IMR-90 (cell line): ENCODE results near the gene LHFPL6. TPM values are rescaled to one million over a fixed set of nuclear protein-coding genes. Genes with fewer than 3 reads are reported as not detected.

Experiments
- ATAC-seq: fragments of 200-7000 bp; cut with Tn5 transposase; 2 replicates; pipeline ENCODE4 v1.9.1; 2020; ENCODE audit warnings: low read depth, mild to moderate bottlenecking, moderate library complexity
- BruUV-seq: library from RNA; stranded (reverse); fragments of 400-500 nt; replicated peaks from 2 replicates; lab custom pipeline; 2021; lab: Mats Ljungman, UMichigan
- CTCF ChIA-PET: fragments of 300-600 bp; formaldehyde crosslinking; extraction: SDS; loops from one replicate; lab custom pipeline; 2021; ENCODE audit warnings: antibody characterized with exemption; lab: Yijun Ruan, JAX
- POLR2A ChIA-PET: fragments of 300-600 bp; sonication (Branson Sonifier 250); formaldehyde crosslinking; loops from one replicate; lab custom pipeline; 2022; ENCODE audit warnings: antibody characterized with exemption; ENCODE audit not compliant: unreplicated experiment; lab: Charles Lee
- DNase-seq: peaks from one replicate; pipeline ENCODE4 v3.0.0; 2013
- H2AFZ ChIP-seq: replicated peaks from 2 replicates; pipeline ENCODE3; 2013; ENCODE audit warnings: low read length, mild to moderate bottlenecking; ENCODE audit not compliant: poor library complexity
- H2AK5ac ChIP-seq: 2 replicates; pipeline ENCODE4 v1.6.1; 2013; ENCODE audit warnings: low read depth, low read length, inconsistent platforms
- H2AK9ac ChIP-seq: replicated peaks from 2 replicates; pipeline ENCODE3; 2013; ENCODE audit warnings: mild to moderate bottlenecking, low read depth, low read length, moderate library complexity; ENCODE audit not compliant: poor library complexity
- H2BK120ac ChIP-seq: 2 replicates; pipeline ENCODE4 v1.6.1; 2013; ENCODE audit warnings: low read depth, low read length, inconsistent platforms
- H2BK15ac ChIP-seq: 3 replicates; pipeline ENCODE4 v1.6.1; 2013; ENCODE audit warnings: low read depth, low read length, inconsistent platforms
- H2BK20ac ChIP-seq: 2 replicates; pipeline ENCODE4 v1.6.1; 2013; ENCODE audit warnings: low read depth, mild to moderate bottlenecking, inconsistent platforms, low read length, moderate library complexity
- H2BK5ac ChIP-seq: 2 replicates; pipeline ENCODE4 v1.6.1; 2013; ENCODE audit warnings: mild to moderate bottlenecking, low read depth, low read length, inconsistent platforms; ENCODE audit not compliant: poor library complexity, severe bottlenecking
- H3K14ac ChIP-seq: replicated peaks from 2 replicates; pipeline ENCODE4 v1.6.1; 2013; ENCODE audit warnings: low read depth, low read length, inconsistent platforms
- H3K18ac ChIP-seq: 2 replicates; pipeline ENCODE4 v1.6.1; 2013; ENCODE audit warnings: low read depth, low read length, control low read depth
- H3K23ac ChIP-seq: 2 replicates; pipeline ENCODE4 v1.6.1; 2013; ENCODE audit warnings: low read depth, low read length, inconsistent platforms
- H3K27ac ChIP-seq: 2 replicates; pipeline ENCODE4 v1.5.1; 2013; ENCODE audit warnings: mild to moderate bottlenecking, control low read depth, low read length; ENCODE audit not compliant: insufficient read depth
- H3K27me3 ChIP-seq: 2 replicates; pipeline ENCODE4 v1.6.1; 2013; ENCODE audit warnings: low read length; ENCODE audit not compliant: control insufficient read depth, insufficient read depth
- H3K36me3 ChIP-seq: 2 replicates; pipeline ENCODE4 v1.6.1; 2013; ENCODE audit warnings: low read length, mixed read lengths; ENCODE audit not compliant: control insufficient read depth, insufficient read depth
- H3K4ac ChIP-seq: 2 replicates; pipeline ENCODE4 v1.6.1; 2013; ENCODE audit warnings: low read depth, low read length, inconsistent platforms
- H3K4me1 ChIP-seq: 2 replicates; pipeline ENCODE4 v1.6.1; 2013; ENCODE audit warnings: low read length, mixed read lengths; ENCODE audit not compliant: control insufficient read depth, insufficient read depth
- H3K4me2 ChIP-seq: 2 replicates; pipeline ENCODE4 v1.6.1; 2013; ENCODE audit warnings: low read depth, mild to moderate bottlenecking, control low read depth, low read length, moderate library complexity
- H3K4me3 ChIP-seq: 2 replicates; pipeline ENCODE4 v1.5.1; 2013; ENCODE audit warnings: low read depth, mild to moderate bottlenecking, control low read depth, low read length, moderate library complexity; ENCODE audit not compliant: insufficient read depth
- H3K56ac ChIP-seq: 2 replicates; pipeline ENCODE4 v1.6.1; 2013; ENCODE audit warnings: low read length, inconsistent platforms; ENCODE audit not compliant: insufficient read depth; ENCODE audit errors: extremely low read depth
- H3K79me1 ChIP-seq, 2 experiments: 2 replicates each; pipeline ENCODE4 v1.6.1; 2013; ENCODE audit warnings: low read length in 2 of 2, inconsistent platforms in 1 of 2, low read depth in 1 of 2
- H3K9ac ChIP-seq: 2 replicates; pipeline ENCODE4 v1.6.1; 2013; ENCODE audit warnings: low read depth, low read length, control low read depth
- H3K9me1 ChIP-seq: 2 replicates; pipeline ENCODE4 v1.6.1; 2013; ENCODE audit warnings: low read length, inconsistent platforms; ENCODE audit not compliant: insufficient read depth
- H3K9me3 ChIP-seq: 2 replicates; pipeline ENCODE4 v1.6.1; 2013; ENCODE audit warnings: low read length; ENCODE audit not compliant: control insufficient read depth, insufficient read depth
- H4K20me1 ChIP-seq: 2 replicates; pipeline ENCODE4 v1.6.1; 2013; ENCODE audit warnings: low read length, inconsistent platforms; ENCODE audit not compliant: insufficient read depth
- H4K5ac ChIP-seq: 2 replicates; pipeline ENCODE4 v1.6.1; 2013; ENCODE audit warnings: mild to moderate bottlenecking, low read depth, low read length, control low read depth
- H4K8ac ChIP-seq, 2 experiments: 2 replicates each; pipeline ENCODE4 v1.6.1; 2013; ENCODE audit warnings: low read depth in 2 of 2, low read length in 2 of 2, control low read depth in 1 of 2, inconsistent platforms in 1 of 2
- H4K91ac ChIP-seq: 2 replicates; pipeline ENCODE4 v1.6.1; 2013; ENCODE audit warnings: low read depth, low read length, inconsistent platforms; ENCODE audit not compliant: insufficient read depth
- BHLHE40 ChIP-seq: fragments of 150-350 bp; IDR thresholded peaks from 2 replicates; pipeline ENCODE4 v1.6.1; 2016; ENCODE audit warnings: mild to moderate bottlenecking, low read depth, low read length
- CHD1 ChIP-seq: IDR thresholded peaks from 2 replicates; pipeline ENCODE4 v1.6.1; 2012; ENCODE audit warnings: low read depth, low read length, improper control_type of control experiment
- MAFK ChIP-seq: IDR thresholded peaks from 2 replicates; pipeline ENCODE4 v1.6.1; 2012; ENCODE audit warnings: low read depth, low read length, improper control_type of control experiment
- NFE2L2 ChIP-seq: fragments of 150-350 bp; IDR thresholded peaks from 2 replicates; pipeline ENCODE4 v1.6.1; 2016; ENCODE audit warnings: low read depth, mild to moderate bottlenecking, low read length
- RFX5 ChIP-seq: IDR thresholded peaks from 2 replicates; pipeline ENCODE4 v1.8.0; 2012; ENCODE audit warnings: low read depth, mild to moderate bottlenecking, low read length, moderate library complexity
- dilution Hi-C: fragments of 300-500 bp; cut with HindIII; formaldehyde crosslinking; loops from one replicate; pipeline ENCODE4 v1.14.3; 2018; ENCODE audit warnings: low sequenced_read_pairs; ENCODE audit not compliant: unreplicated experiment
- in situ Hi-C: fragments of 300-500 bp; cut with MboI; formaldehyde crosslinking; loops from 3 replicates; pipeline ENCODE4 v1.14.3; 2019; ENCODE audit warnings: low sequenced_read_pairs, inconsistent platforms, mixed read lengths
- intact Hi-C: fragments of 100-400 bp; cut with micrococcal nuclease; formaldehyde crosslinking; loops from 2 replicates; pipeline ENCODE4 v1.10.0; 2022
- polyA plus RNA-seq, 3 experiments: library from polyadenylated mRNA; depleted of rRNA; stranded (reverse); fragments of >200 nt; gene quantifications; 2 replicates each; pipeline ENCODE4 v1.2.3, GENCODE V29; 2012; ENCODE audit warnings: low replicate concordance in 1 of 3
- total RNA-seq: library from RNA; depleted of rRNA; stranded (reverse); fragments of >200 nt; gene quantifications from 2 replicates; pipeline ENCODE4 v1.2.3, GENCODE V29; 2012

LHFPL6 gene
- total and polyA plus RNA-seq, 2 of the 4 experiments (the other 2 are of a cell fraction): 24.7 to 36.1 TPM

- Histone ChIP-seq H4K20me1 (no peaks in the 10 kb centered on the region), H3K79me1 (peaks cover 6 to 12% of the 10 kb centered on the region in 2 experiments; a peak in 1 of 4 replicates), H3K4me1 (peaks cover 4% of the 10 kb centered on the region; the same call in 1 of the 2 replicates), H4K91ac (no peak overlapping the region), H2BK5ac (no peak overlapping the region), H3K9me3 (no peaks in the 10 kb centered on the region), H2BK20ac (no peak overlapping the region), H3K18ac (no peak overlapping the region), H3K56ac (no peak overlapping the region), H3K9me1 (peaks cover 2% of the 10 kb centered on the region; the same call in 1 of the 2 replicates), H3K9ac (no peak overlapping the region), H2BK15ac (no peak overlapping the region), H2AFZ (no peak overlapping the region), H3K4ac (no peak overlapping the region), H3K27me3 (no peaks in the 10 kb centered on the region), H3K4me2 (no peak overlapping the region), H3K4me3 (no peak overlapping the region), H3K36me3 (no peaks in the 10 kb centered on the region), H2BK120ac (no peak overlapping the region), H4K8ac (no peak overlapping the region), H4K5ac (no peak overlapping the region), H2AK5ac (no peak overlapping the region), H2AK9ac (no peak overlapping the region), H3K14ac (no peak overlapping the region), H3K27ac (no peak overlapping the region), H3K23ac (no peak overlapping the region)
- ATAC-seq (no peak), DNase-seq (no peak)
- BruUV-seq: no TSS peak
- ChIA-PET CTCF (no interaction called here), POLR2A (no interaction called here)
- in situ Hi-C loops: no loop called here
- TF ChIP-seq MAFK: no peak
- no peak for TF ChIP-seq RFX5
- TF ChIP-seq BHLHE40: no peak
- TF ChIP-seq NFE2L2: no peak
- TF ChIP-seq CHD1: no peak
- intact Hi-C loops: loop anchor here (5.0 kb wide), 1 partner anchor 75 kb away; no protein-coding TSS in a partner anchor
- dilution Hi-C loops: no loop called here
These were observed 195.9 kb downstream of the LHFPL6 start for GRCh38 chr13:39407138-39407537.
